DMS 273 treated with DMSO at 0.1 percent for 48 hours (cell line): Measurements from ENCODE around the gene LRRFIP1.
A peak's percentile ranks its signal among the peaks of the same experiment; 100 is the strongest.
"Not testable (repeated sequence)": the region's sequence is repeated elsewhere in the genome, so short reads cannot be mapped to it uniquely, and the experiment has no call there.

Source experiments
- DNase-seq: peaks from one replicate; lab custom pipeline; 2025; lab: John Stamatoyannopoulos, UW

Gene LRRFIP1

DNA sequence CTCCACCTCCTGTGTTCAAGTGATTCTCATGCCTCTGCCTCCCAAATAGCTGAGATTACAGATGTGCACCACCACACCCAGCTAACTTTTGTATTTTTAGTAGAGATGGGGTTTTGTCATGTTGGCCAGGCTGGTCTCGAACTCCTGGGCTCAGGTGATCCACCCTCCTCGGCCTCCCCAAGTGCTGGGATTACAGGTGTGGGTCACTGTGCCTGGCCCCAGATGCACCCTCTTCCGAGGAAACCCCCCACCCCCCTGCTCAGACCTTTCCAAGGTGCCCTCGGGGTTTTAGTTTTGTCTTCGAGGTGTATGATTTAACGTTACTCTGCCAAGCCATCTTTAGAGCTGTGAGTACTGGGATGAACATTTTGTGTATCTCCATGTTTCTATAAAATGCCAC lies 61.2 kb downstream of the LRRFIP1 start:
- DNase-seq = not testable (repeated sequence)

DNA sequence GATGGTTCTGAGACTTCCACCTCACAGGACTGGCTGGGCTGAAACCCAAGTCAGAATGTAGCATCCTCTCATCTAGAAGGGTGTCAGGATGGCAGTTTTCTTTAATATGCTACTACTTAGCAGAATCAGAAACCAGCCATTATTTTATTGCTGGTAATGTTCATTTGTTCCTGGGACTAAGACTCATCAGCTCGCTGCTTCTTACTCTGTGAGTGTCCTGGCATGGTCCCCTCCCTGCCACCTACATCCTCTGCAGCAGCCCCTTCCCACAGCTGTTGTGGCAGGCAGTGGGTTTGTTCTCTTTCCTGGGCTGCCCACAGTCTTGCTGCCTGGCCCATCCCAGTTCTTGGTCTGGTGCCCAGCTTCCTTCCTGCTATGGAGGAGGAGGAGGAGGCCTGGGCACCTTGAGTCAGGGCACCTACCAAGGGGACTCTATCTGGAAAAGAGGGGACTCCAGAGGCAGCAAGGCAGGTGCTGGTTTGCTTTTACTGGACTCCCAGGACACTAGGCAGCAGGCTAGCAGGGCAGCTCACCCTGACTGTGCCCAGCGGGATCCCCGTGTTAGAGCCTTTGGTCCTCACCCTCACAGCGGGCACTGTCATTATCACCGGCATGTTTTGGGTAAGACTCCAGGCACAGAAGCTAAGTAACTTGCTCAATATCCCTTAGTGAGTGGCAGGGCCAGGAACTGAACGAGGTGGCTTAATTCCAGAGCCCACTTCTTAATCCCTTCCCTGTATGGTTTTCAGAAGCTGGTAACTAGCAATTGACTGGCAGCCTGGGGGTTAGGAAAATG lies 62.1 kb downstream of the LRRFIP1 start:
- no peak for DNase-seq

DNA sequence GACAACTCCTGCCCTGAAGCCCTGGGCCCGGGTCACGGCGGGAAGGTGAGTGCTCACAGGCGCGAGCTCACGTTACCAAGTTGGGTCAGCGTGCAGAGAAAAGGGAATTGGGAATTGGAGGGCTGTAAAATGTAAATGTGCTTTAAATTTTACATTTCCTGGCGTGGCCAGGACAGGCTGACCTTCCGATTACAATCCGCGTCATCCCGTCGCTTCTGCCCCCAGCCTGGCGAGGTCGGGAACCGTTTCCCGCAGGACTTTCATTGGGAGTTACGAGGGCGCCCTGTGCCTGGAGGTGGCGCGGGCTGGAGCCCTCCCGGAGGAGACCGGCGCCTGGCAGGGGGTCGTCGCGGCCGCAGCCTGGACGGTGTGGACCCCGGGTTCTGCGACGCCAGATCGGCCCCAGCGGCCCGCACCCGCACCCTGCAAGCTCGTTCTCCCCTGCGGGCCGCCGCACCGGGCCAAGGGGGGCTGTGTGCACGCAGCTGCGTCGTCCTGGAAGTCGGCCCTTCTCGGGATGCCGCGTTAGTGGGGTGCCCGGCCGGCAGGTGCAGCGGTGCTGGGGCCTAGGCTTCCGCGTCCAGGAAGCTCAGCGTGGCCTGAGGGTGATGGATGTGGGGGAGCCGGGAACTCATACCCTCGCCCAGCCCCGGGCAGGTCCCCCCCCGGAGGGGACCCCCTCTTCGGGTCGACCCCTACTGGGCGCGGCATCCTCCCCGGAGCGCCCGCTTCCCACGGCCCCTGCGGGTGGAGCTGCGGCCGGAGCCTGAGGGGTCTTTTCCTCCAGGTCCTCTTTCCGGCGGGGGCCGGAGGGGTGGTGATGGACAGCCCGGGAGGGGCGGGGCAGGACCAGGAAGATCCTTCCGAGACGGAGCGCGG lies 63.9 kb downstream of the LRRFIP1 start:
- DNase-seq = no peak

DNA sequence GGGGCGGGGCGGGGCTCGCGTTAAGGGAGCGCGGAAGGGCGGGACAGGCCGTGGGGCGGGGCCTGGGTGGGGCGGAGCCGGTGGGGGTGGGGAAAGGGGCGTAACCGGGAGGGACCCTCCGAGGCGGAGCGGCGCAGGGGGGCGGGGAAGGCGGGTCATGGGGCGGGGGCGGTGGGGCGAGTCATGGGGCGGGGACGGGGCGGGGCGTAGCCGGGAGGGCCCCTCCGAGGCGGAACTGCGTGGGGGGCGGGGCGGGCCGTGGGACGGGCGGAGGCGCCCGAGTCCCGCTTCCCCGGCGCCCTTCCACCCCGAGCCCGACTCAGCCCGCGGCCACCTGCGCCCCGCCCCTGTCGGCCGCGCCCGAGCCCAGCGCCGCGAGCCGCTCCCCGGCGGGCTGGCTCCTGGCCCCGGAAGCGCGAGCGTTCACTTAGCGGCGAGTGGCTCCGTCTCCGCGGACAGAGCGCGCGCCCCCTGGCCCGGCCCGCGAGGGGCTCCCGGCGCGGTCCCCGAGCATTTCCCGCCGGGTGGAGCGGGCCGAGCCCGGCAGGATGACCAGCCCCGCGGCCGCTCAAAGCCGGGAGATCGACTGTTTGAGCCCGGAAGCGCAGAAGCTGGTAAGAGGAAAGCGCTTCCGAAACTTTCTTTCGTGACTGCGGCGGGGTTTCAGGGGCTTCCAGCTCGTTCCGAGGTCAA lies 64.7 kb downstream of the LRRFIP1 start:
- peak; percentile 57 for DNase-seq

DNA sequence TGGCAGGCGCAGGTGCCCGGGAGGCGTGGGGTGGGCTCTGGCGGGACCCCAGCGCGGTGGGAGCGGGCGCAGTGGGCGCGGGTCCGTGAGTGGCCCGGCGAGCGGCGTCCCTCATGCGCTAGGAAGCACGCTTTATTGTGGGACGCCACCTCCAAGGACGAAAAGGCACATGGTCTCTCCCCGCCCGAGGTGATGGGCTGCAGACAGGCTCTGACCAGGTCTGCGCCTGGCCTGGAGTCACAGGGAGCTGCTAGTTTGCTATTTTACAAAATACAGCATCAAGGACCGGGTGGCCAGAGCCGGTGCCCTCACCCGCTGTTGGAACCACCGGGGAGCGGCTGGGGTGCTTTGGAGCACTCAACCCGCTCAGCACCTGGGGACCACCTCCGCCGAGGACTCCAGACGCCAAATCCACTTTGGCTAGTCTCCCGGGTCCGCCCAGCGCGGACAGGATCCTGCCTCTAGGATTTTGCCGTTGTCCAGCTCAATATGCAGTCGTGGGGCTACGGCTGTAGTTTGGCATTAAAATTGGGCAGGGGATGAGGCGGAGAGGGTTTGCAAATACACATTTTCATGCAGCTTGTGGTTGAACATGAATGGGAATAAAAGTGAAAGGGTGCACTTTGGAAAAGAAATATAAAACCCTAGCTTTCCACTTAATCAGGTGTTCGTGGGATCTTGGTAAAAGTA lies 65.4 kb downstream of the LRRFIP1 start:
- DNase-seq = no peak

DNA sequence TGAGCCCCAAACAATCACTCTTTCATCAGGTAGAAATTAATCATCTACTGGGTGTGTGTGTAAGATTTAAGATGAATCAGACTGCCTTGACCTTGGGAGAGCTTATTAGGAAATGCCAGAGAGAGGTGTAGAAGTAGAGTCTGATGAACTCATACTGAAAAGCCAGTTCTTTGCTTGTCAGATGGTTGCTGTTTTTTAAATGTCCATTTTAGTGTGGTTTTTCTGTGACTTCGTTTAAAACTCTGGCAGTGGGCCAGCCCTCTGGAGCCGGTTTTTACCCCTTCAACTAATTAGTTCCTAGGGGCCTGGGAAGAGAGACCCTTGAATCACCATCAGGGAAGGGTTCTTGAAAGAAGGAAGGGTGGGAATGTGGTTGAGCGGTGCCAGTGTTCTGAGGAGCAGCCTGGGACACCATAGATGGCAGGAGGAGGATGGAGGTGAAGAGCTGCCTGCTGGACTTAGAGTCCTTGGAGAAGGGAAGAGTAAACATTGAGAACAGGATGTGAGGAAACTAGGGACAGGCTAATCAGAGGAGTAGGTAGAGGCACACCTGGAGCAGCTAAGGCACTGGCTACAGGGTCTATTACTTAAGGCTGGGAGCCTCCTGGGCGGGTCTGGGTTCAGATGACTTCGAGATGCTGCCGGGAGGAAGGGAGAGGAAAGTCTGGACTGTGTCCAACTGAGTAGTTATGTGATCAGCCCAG lies 66.1 kb downstream of the LRRFIP1 start:
- no peak for DNase-seq

DNA sequence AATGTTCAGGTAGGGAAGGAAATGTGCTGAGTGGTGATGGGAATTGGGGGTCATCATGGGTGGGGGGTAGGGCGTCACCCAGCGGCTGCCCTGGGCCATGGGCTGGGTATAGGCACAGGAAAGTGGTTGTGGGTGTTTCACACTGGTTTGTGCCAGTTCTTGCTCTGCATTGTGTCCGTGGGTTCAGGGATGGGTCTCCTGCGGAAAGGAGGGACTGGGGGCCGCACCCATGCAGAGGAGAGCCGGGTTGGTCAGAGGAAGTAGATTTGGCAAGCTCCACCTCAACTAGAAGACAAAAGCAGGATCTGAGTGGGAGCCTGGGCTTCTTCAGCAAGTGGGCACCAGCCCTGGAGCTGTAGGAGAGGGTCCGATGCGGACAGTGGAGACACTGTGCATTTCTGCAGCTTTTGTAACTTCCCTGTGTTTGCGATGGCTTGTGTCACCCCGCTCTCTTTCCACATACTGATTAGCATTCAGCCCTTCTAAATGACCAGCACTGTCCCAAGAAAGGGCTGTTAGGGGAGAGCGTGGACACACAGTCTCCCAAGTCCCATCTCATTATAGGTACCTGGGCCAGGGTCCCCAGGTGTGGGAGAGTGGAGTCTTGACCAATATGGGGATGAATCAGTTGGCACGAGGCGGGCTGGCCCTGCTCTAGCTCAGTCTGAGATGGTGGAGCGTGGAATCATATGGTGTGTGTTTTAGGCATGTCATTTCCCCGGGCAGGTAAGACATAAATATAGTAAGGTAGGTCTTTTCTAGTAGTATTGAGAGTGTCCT lies 67.2 kb downstream of the LRRFIP1 start:
- DNase-seq = no peak

DNA sequence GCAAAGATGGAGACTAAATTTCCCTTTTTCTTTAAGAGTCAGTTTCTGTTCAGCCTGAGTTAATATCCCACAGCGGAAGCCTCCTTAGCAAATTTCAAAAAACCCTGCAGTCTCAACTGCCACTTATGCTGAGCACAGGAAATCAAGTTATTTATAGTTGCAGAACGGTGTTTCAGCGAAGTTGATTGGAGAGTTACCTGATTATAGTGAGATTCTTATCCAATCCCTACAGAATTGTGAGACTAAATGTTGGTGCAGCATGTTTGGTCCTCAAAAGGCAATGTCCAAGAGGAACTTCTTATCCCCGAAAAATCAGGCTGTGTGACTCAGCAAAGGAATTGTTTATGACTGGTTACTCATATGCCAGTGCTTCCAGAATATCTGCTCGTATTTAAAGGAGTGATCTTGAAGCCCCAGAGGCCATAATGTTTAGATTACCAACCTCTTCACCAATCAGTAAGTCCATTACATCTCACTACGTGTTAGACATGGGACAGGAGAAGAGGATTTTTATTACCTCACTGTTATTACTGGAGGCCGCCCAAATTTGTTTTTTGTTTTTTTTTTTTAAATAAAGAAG lies 67.9 kb downstream of the LRRFIP1 start:
- no peak for DNase-seq

DNA sequence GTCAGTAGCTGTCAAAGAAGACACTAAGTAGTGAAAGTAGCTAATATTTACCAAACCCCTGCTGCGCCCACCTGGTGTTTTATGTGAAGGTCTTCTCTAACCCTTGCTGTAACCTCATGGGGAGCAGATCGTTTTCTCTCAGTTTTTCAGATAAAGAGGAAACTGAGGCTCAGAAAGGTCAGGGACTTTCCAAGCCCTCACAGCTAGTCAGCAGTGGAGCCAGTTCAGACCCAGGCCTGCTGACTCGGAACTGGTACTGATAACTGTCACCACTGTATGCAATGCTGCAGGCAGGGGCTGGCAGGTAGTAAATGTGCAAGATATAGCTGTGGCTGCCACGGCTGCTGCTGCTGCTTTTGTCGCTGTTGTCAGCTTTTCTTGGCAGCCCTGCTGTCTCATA lies 69.1 kb downstream of the LRRFIP1 start:
- DNase-seq = no peak

DNA sequence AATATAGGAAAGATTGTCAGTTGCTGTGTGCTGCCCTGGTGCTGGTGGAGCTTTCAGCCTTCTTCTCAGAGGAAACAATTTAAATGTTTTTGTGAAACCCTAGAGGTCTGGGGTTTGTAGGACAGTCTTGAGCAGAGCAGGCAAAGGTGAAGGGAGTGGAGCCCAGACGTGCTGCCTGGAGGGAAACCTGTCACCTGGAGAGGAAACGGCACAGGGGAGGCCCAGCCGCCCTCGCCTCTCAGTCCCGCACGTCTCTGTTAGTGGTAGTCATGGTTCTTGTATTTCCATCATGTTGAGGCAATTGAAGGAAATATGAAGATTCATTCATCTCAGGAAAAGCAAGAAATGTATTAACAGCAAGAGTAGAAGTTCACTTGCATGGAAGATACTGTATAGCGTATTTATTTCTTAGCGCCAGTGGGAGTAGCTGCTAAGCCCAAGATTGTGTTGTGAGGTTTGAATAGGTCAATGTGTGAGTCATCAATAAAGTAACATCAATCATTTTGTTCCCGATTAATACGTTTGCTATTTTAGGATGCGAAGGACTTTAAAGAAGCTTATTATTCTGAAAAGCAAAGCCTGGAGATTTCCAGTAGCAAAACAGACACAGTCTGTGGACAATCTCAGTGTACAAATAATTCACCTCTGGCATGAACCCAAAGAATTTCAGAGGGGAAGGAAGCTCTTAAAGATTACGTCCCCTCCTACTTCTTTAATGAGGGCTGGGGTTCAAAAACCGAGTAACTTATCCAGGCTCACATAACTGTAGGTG lies 70.4 kb downstream of the LRRFIP1 start:
- DNase-seq = no peak

DNA sequence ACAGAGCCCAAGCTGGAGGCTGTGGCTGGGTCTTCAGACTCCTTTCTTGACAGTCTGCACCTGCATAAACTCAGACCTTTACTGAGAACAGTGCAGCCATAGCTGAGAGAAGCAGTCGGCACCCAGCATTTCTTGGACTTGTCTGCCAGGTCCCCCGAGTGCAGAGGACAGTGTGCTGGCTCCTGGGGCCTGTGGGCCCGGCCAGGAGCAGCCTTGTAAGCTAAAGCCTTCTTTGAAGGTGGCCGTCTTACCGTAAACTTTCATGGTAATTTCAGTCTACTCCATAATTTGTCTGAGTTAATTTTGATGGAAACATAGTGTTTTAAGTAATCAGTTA lies 70.9 kb downstream of the LRRFIP1 start:
- DNase-seq = no peak

DNA sequence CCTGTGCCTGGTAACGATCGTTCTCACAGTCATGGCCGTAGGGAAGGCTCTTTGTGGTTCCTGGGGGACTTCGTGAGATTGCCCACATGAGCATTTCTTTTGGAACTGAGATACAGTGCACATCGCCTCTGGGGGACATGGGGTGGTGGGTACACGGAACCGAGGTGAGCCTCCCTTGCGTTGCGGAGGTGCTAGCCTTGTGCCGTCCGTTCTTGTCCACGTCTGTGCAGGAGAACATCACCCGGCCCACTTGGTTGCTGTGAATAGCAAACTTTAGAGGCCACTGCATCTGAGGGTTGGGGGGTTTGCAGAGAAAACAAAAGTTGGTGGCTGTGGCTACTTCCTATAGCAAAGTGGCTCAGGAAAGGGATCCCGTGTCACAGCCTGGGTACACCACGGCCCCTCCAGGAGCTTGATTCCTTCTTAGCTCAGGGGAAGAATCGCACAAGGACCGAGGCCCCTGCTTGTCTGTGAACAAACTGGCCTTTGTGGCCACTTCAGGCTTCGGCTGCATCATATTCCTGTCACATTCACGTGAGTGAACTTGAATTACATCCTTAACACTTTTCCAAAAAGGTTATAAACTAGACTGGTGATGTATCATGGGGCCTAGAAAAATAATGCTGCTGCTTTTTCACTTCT lies 72.6 kb downstream of the LRRFIP1 start:
- no peak for DNase-seq

DNA sequence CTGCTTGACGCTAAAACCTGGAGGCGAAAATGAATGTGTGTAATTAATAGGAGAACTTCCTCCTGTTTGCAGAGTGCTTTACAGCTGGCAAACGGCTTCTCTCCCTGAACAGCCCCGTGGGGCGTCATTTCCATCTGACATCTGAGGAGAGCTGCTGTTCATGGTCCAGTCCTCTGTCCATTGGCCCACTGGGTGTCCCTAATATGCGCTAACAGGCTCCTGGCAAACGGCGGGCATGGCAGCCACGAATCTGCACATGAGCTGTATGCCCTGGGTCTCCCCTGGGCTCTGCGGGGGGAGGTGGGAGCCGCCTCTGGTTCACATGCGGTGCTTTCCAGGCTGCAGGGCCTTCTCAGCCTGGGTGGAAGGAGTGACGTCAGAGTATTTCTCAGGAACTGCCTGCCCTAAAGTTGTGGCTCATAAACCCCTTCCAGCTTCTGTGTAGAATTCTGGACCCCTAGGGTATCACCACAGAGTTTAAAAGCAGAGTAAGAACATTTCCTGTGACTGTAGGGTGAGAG lies 73.2 kb downstream of the LRRFIP1 start:
- no peak for DNase-seq

DNA sequence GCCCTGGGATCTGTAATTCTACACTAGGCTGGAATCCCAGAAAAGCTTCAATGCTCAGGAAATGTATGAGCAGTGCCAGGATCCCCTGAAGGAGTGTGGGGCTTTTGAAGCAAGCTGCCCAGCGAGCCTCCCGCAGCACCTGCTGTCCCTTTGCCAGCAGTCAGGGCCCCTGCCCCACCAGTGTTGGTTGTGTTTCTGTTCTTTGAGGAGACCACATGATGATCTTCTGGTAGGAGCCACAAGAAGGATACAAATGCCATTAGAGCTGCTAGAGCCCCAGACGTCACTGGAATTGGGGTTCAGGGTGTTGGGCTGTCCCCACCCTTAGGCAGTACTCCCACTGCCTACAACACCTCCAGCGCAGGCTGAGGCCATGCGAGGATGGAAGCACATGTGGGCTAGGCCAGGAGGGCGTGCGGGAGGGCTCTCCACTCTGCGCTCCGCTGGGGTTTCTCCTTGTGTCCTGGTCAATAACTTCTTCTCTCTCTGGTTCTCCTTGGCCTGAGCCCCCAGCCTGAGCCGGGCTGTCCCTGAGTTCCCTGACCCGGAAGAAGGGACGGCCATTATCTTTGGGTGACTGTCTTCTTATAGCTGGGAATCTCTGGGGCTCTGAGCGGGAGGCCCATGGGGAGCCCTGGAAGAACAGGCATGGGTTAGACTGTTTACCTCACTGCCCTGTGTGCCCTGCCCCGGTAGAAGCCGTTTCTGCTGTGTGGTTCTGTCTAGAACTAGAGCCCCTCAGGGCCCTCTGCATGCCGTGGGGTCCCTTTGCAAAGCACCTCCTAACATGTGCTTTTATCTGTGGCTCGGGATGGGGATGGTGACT lies 73.9 kb downstream of the LRRFIP1 start:
- no peak for DNase-seq

DNA sequence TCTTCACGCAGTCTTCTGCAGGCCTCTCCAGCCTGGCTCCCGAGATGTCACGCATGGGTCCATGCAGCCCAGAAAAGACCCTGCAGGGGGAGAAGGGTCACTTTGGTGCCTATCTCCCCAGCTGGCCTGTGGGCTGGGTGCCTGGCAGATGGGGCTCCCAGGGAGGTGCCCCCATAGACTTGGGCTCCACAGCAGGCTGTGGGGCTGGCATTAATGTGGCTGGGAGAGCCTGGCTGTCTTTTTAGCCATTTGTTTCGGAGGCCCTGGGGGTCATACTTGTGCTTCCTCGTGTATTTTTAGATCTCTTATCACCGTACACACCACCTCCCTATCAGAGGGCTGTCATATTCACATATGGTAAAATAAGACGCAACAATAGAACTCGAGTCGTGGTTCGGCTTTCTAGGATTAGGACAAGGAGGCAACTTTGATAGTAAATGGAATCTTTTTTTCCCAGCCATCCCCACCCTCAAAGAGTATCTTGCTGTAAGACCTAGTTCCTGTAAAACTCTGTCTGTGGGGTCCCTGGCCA lies 74.5 kb downstream of the LRRFIP1 start:
- DNase-seq = no peak

DNA sequence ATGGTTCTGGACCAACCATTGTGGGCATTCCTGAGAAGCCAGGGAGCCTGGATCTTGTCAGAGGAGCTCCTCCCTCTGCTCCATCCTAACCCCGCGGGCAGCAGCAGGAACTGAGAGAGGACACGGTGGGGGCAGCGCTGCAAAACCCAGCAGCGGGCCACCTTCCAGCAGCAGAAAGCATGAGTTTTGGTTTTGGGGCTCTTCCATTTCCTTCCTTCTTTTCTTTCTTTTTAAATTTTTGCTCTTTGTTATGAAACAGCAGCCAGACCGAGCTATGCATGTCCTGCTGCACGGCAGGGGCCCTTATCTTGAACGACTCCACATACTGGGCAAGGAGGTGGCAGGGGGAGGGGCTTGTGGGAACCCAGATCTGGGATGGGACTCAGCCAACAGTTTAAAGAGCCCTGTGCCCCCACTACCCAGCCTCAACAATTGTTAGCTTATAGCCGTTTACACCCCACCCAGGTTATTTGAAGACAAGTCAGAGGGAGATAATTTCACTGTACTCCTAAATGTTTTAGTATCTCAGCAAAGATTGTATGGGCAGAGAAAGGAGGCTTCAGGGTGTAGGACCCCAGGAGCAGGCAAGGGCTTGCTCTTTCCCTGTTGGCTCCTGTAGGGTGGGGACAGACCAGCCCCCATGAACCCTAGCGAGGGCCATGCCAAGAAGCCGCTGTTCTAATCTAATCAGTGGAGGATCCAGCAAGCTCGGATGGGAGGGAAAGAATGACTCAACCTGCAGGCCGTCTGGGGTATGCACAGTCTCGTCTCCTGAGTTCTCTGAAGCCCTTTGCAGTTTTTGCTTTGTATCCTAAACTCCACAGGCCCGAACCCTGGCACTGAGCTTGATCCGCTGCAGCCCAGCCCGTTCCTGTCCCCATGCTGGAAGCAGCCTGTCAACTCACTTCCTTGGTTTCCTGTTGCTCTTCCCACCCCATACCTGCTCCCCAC lies 75.3 kb downstream of the LRRFIP1 start:
- no peak for DNase-seq
